Right lung (tissue), 5 donors: ENCODE data around the gene SORL1. TPM values are rescaled to one million over a fixed set of nuclear protein-coding genes. Genes with fewer than 3 reads are reported as not detected.
"Not testable (repeated sequence)": the region's sequence is repeated elsewhere in the genome, so short reads cannot be mapped to it uniquely, and the experiment has no call there.

Source experiments
- DNase-seq, 2 donors: peaks; one replicate each; pipeline ENCODE4 v3.0.0-alpha.2; 2013
- polyA plus RNA-seq, 5 donors: library from polyadenylated mRNA; unstranded; fragments of 120-200 nt; gene quantifications; one replicate each; pipeline versions ENCODE4 v1.2.1 to v1.2.3, GENCODE V29; 2013; ENCODE audit warnings: inconsistent platforms in 1 of 5, low replicate concordance in 1 of 5; ENCODE audit not compliant: insufficient read length in 5 of 5, insufficient read depth in 1 of 5

The SORL1 gene
- polyA plus RNA-seq, 5 donors: 22.4 to 32.4 (median 30.2) TPM

- no peak for DNase-seq
Observed at GRCh38 chr11:121473064-121473777, 21.1 kb downstream of the SORL1 start.

DNA sequence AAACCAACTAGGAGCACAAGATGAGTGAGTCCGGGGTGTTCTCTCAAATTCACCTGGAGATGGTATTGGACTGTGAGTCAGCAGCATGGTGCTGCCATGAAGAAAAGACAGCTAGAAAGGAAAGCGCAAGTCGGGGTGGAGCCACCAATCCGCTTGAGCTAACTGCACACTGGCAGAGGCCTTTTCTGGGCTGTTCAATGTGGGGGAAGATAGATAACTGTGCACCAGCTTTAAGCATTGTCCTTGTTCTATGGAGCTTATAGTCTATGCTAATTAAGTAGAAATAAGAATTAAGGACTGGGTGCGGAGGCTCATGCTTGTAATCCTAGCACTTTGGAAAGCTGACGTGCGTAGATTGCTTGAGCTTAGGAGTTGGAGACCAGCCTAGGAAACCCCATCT is 22.6 kb downstream of the SORL1 start:
- no peak for DNase-seq

DNA sequence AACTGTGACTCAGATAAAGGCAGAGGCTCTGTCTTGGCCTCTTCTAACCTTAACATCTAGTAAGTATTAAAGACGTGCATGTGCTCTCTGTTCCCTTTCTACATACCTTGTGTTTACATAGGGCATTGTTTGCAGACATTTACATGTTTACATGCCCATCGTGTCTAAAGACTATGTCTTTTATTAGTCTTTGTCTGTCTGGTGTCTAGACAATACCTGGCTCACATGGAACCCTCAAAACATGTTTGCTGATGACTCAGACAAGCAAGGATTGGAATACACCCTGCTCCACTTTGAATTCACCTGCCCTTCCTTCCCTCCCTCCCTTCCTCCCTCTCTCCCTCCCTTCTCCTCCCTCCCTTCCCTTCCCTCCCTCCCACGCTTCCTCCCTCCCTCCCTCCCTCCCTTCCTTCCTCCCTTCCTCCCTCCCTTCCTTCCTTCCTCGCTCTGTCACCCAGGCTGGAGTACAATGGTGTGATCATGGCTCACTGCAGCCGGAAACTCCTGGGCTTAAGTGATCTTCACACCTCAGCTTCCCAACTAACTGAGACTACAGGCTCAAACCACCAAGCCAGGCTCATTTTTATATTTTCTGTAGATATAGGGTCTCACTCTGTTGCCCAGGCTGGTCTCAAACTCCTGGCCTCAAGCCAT is 24.4 kb downstream of the SORL1 start:
- no peak for DNase-seq

GRCh38 chr11:121478226-121478894 is 26.2 kb downstream of the SORL1 start:
- no peak for DNase-seq

DNA sequence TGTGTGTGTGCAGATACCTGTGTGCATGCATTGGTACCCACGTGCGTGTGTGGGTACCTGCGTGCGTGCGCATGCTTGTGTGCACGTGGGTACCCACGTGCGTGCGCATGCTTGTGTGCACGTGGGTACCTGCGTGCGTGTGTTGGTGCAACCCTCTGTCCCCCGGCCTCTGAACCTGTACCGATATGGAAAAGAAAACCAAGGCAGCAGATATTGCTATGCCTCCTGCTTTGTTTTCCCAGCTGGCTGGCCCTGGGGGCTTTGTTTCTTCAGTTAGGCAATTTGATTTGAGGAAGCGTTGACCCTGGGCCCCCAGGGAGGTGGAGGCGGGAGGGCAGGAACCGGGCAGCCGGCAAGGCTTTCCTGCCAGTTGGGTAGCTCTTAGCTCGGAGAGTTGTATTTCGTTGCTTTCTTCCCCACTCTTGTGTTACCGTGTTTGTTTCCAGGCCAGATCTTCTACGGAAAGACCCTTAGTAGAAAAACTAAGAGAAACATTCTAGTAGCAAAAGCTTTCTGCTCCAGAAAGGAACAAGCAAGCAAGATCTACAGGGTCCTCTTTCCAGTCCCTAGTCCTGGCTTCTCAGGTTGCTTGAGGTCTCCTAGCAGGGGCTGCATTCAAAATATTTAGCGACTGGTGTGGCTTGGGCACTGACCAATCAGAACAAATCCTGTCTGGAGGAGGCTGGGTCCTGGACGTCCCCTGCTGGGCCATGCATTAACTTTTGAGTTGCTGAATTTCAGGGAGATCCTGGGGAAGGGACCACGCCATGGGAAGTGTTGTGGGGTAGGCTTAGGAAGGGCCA is 27.0 kb downstream of the SORL1 start:
- DNase-seq: no peak

DNA sequence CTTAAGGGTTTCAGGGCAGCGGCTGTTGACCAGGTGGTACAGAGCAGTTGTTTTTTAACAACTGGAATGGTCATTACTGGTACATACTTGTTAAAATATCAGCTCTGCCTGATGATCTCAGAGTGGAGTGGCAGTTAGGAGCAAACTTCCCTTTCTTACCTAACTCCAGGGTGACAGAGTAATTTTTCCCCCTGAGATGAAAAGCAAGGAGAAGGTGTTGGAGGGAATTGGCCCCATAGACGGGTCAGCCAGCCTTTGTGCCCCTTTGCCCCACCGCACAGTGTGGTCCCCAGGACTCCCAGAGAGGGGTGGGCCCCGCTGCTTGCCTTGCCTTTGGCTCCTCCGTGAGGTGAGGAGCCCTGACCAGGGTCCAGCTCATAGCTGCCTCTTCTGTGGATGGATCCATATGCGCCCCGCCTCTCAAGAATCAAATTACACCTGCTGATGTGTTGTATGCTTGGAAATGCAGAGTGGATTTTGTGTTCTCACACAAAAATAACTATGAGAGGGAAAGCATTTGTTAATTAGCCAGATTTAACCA is 27.7 kb downstream of the SORL1 start:
- no peak for DNase-seq

DNA sequence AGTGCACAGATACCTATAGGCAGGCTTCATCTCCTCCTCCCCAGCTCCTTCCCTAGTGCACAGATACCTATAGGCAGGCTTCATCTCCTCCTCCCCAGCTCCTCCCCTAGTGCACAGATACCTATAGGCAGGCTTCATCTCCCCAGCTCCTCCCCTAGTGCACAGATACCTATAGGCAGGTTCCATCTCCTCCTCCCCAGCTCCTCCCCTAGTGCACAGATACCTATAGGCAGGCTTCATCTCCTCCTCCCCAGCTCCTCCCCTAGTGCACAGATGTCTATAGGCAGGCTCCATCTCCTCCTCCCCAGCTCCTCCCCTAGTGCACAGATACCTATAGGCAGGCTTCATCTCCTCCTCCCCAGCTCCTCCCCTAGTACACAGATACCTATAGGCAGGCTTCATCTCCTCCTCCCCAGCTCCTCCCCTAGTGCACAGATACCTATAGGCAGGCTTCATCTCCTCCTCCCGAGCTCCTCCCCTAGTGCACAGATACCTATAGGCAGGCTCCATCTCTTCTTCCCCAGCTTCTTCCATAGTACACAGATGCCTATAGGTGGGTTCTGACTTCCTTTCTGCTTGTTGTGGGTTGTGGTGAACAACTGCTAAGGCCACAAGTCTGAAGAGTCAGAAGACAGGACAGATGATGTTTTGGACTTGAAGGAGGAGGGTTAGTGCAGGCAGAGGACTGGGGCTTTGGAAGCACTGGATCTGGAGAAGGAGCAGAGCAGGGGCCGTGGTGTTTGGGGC is 29.5 kb downstream of the SORL1 start:
- DNase-seq: not testable (repeated sequence)

DNA sequence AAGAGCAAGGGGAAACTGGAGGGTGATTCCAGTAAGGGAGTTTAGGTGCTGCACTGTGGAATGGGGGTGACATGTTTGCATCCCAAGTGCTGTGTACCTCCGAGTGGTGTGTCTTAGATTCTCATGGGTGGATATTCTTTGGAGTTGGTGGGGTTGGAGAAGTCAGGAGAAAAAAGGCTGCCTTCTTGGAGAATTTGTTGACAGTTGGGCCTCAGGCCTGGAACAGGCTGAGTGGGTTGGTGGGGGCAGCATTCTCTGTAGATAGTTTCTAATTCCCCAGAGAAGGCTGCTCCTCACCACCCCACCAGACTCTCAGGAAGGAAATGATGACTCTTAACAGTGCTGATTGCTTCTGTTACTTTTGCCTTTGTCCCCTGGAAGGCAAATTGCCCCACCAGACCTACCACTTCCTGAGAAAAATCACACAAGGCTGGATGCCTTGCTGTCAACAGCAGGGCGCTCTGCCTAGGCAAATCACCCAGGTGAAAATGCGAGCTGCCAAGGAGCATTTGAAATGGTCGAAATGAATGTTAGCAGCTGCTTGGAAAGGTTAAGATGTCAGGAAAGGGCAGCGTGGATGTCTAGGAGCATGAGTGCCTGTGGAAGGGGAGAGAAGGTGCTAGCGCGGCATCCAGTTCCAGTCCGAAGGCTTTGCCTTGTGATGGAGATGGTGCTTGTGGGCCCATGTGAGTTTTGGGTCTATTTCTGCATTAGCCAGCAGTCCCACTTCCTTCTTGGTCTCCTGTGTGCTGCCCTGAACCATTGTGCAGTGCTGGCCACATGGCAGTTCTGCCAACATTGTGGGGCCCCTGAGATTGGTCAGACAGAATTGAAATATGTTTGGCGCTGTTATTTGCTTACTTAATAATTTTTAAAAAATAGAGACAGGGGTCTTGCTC is 30.4 kb downstream of the SORL1 start:
- DNase-seq: no peak

DNA sequence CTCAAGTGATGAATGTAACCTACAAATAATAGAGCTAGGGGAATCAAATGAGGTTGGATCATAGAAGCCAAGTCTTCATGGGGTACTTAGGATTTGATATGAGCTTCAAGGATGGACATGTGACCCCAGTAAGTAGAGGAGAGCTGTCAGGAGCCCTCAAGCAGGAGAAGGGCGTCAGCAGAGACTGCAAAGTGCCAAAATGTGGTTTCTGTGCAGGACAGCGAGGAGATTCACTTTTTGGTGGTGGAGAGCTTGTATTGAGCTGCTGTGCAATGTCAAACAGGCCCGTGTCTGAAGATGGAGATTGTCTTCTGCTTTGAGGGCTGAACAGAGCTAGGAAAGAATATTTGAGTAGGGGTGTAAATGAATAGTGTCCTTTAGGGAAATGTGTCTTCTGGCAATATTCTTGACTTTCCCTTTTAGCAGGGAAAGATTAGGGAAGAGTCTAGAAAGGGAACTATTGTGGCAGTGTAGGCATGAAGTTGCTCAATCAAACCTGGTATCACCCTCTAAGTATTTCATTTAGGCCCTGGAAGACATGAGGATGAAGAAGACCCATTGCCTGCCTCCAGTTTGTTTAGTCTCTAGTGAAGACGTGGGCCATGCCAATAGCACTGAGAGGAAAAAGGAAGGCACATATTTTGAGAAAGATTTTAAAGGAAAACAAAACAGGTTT is 31.8 kb downstream of the SORL1 start:
- no peak for DNase-seq

DNA sequence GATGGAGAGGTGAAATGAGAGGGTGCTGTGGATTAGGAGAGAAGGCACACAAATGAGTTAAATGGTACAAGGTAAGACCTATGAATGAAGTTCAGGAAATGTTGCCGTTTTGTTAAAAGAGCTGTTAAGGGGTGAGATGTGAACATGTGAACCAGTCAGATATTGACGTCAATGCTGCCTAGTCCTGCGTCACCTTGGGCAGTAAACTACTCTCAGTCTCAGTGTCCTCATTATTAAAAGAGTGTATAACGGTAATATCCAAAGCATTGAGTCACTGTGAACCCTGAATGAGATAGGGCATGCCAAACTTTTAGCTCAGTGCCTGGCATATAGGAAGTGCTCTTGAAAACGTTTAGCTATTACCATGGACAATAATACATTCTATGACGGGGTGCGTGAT is 33.1 kb downstream of the SORL1 start:
- no peak for DNase-seq

DNA sequence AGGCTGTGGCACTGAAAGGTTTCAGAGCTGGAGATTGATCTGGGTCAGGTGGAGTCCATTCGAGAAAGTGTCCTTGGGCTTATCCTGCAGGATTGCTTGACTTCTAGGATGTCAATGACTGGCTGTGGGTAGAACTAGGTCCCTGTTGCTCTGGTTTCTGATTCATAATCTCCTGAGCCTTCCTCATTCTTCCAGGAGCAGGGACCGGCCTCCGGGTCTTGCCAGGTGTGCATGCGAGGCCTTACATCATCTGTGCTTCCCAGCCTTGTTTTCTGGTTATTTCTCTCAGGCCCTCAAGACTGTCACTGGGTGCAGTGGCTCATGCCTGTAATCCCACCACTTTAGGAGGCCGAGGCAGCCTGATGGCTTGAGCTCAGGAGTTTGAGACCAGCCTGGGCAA is 33.9 kb downstream of the SORL1 start:
- no peak for DNase-seq

DNA sequence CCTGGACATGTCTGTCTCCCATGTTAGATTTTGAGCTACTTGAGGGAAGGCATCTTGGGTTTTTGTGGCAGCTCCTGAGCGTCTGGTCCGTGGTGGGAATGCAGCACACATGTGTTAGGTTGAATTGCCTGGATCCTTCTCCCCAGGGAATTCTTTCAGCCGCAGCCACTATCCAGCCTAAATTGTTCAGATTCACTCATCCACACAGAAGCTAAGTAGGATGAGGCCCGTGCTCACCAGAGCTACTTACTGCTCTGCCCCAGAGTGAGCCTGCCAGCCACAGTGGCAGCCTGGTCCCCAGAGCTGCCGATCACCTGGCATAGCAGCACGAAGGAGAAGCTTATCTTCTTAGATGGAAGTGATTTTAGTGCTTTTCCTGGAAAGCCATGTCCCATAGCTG is 35.1 kb downstream of the SORL1 start:
- no peak for DNase-seq

GRCh38 chr11:121488170-121488569 is 36.1 kb downstream of the SORL1 start:
- no peak for DNase-seq

DNA sequence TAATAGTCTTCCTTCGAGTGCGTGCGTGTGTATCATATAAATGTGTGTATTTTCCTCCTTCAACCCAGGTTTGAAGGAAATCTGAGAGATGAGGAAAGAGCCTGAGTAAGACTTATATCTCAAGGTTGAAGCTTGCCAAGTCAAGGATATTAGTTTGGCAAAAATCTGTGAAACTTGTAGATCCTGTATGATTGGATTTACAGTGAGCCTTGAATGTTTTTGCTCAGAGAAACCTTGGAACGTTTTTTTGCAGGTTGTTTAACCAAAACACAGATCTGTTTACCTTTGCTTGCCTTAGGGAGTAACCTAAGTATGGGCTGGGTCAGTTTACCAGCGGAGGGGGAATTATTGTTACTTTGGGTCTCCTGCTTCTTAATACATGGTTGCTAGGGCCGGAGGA is 36.5 kb downstream of the SORL1 start:
- no peak for DNase-seq

GRCh38 chr11:121489823-121490222 is 37.7 kb downstream of the SORL1 start:
- no peak for DNase-seq

DNA sequence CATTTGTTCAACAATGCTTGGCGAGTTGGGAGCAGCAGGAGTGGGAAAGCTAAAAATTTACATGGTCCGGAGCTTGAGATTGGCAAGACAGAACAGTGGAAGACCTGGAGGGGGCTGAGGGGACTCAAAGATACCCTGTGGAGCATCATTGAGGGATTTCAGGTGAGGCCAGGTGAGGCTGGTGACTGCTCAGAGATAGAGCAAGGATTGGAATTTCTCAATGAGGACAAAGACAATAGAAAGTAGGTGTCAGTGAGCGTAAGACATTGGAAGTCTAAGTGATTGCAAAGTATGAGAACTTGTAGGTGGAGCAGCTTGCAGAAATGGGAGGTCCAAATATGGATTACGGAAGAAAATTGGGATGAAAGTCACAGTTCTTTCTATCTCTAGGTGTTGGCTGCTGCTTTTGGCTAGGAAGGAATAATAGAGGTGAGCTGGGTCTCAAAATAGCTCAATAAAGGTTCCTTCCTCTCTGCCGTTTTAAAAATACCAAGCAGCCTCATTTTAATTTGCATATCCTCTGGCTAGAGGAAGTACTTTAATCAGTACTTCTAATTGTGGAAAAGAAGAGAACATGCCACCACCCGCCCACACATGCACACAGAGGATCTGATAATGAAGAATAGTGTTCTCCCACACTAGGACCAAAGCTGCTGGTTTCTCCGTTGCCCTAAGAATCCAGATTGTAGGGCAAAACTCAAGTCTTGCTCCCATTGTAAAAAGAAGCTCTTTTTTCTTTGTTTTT is 42.4 kb downstream of the SORL1 start:
- no peak for DNase-seq

- DNase-seq: no peak
Observed at GRCh38 chr11:121497176-121497998, 45.3 kb downstream of the SORL1 start.

DNA sequence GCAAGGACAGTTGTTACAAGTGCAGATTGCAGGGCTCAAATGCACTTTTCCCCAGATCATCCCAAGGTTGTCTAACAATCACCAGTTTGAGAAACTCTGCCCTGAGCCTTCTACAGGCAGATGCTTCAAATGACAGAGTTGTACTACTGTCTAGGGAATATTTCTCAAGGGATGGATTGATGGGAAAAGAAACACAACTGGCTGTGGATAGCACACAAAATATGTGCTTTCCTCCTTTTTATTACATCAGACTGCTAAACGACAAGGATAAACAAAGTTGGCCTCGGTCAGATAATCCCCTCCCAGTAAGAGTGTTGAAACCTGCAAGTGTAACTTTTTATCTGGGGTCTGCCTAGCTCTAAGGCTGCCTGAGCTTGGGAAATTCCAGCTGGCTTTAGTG is 47.3 kb downstream of the SORL1 start:
- no peak for DNase-seq
